ENCODE data around the gene HCN3. TPM values are rescaled to one million over a fixed set of nuclear protein-coding genes. Genes with fewer than 3 reads are reported as not detected.
A peak's percentile ranks its signal among the peaks of the same experiment; 100 is the strongest.

HCN3 gene
- total RNA-seq, 4 donors from 2014 or later, result 2.1 to 3.0 (median 2.5) TPM

DNA sequence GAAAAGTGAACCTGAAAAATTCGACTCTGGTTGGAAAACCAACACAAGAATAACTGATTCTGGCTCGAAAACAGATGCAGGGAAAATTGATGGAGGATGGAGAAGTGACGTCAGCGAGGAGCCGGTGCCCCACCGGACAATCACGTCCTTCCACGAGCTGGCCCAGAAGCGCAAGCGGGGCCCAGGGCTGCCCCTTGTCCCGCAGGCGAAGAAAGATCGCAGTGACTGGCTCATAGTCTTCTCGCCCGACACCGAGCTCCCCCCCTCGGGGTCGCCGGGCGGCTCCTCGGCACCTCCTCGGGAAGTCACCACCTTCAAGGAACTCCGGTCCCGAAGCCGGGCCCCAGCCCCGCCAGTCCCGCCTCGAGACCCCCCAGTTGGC is 45.3 kb downstream of the HCN3 start:
- Histone ChIP-seq H3K9me3 (no peaks in the 10 kb centered on the region), H3K36me3 (peaks cover 0 to 41% (median 11%) of the 10 kb centered on the region in 3 donors), H3K27me3 (no peaks in the 10 kb centered on the region), H3K27ac (peak overlapping the region; percentile 96 to 99 (median 98)), H3K4me3 (peak overlapping the region; percentile 61 to 95 (median 80)), H3K4me1 (peaks cover 35 to 54% (median 36%) of the 10 kb centered on the region in 3 donors)
- TF ChIP-seq POLR2A (IDR thresholded peaks at IDR 0.05), result no peak
- TF ChIP-seq, protein P1, sequence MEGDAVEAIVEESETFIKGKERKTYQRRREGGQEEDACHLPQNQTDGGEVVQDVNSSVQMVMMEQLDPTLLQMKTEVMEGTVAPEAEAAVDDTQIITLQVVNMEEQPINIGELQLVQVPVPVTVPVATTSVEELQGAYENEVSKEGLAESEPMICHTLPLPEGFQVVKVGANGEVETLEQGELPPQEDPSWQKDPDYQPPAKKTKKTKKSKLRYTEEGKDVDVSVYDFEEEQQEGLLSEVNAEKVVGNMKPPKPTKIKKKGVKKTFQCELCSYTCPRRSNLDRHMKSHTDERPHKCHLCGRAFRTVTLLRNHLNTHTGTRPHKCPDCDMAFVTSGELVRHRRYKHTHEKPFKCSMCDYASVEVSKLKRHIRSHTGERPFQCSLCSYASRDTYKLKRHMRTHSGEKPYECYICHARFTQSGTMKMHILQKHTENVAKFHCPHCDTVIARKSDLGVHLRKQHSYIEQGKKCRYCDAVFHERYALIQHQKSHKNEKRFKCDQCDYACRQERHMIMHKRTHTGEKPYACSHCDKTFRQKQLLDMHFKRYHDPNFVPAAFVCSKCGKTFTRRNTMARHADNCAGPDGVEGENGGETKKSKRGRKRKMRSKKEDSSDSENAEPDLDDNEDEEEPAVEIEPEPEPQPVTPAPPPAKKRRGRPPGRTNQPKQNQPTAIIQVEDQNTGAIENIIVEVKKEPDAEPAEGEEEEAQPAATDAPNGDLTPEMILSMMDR (IDR thresholded peaks at IDR 0.05), result no peak
- 1 to 2% methylated on average over 15 to 19 of the region's 28 CpGs for WGBS, 2 donors
- intact Hi-C loops (cut with DNase I), result no loop called here
- DNase-seq, result no peak

DNA sequence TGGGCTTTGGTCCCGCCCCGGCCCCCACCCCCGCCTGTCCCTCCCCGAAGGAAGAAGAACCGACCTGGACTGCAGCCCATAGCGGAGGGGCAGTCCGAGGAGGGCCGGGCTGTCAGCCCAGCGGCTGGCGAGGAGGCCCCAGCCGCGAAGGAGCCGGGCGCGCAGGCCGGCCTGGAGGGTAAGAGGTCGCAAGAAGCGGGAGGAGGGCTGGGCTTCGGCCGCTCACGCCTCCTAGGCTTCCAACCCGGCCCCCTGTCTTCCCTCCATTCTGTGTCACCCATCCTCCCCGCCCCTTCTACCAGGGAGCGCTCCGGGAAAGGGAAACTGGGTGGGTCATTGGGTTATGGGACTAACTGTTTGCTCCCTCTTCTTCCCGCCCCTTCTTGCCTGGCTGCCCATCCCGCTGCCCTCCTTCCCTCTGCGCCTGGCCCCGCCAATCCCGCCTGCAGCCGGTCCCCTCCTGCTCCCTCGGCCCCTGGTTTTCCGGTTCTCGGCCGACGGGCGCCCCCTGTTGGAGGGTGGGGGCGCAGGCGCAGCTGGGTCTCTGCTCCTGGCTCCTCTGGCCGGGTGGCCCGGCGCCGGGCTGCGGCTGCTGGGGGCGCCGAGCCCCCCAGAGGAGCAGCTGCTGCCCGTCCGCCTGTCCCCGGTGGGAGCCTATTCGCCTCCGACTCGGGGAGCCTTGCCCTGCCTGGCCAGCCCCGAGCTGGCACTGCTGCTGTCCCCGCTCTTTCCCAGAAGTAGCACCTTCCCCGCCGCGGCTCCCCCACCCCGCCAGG is 45.9 kb downstream of the HCN3 start:
- peak in 1 of 4 donors; percentile 31 for TF ChIP-seq POLR2A (IDR thresholded peaks at IDR 0.05)
- TF ChIP-seq, protein P1 (IDR thresholded peaks at IDR 0.05), result peak; percentile 90 to 99 (median 96)
- no peaks in the 10 kb centered on the region for H3K9me3 ChIP-seq
- intact Hi-C loops (cut with DNase I), result no loop called here
- 0% methylated on average over 9 to 13 of the region's 58 CpGs for WGBS, 2 donors
- peaks cover 0 to 41% (median 11%) of the 10 kb centered on the region in 3 donors for H3K36me3 ChIP-seq
- DNase-seq, result no peak
- H3K4me3 ChIP-seq, result peak overlapping the region; percentile 61 to 95 (median 80)
- no peaks in the 10 kb centered on the region for H3K27me3 ChIP-seq
- H3K27ac ChIP-seq, result peak overlapping the region; percentile 96 to 99 (median 98)
- peaks cover 35 to 58% (median 36%) of the 10 kb centered on the region in 3 donors for H3K4me1 ChIP-seq

DNA sequence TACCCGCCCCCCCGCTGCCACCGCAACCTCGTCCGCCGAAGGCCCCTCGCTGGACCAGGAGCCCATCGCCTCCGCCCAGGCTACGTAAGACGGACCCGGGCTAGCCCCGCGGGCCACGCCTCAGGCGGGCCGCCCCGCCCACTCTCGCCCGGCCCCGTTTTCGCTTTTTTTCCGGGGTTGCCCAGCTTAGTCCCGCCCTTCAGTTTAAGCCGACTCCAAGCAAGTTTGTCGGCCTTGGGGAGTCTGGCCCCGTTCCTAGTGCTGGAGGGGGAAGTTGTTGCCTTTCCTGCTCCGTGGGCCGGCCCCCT is 46.4 kb downstream of the HCN3 start:
- intact Hi-C loops (cut with DNase I), result no loop called here
- DNase-seq, result peak; percentile 69
- peak overlapping the region; percentile 61 to 95 (median 80) for H3K4me3 ChIP-seq
- H3K27me3 ChIP-seq, result no peaks in the 10 kb centered on the region
- H3K9me3 ChIP-seq, result no peaks in the 10 kb centered on the region
- peak overlapping the region; percentile 96 to 99 (median 98) for H3K27ac ChIP-seq
- peaks cover 0 to 41% (median 7%) of the 10 kb centered on the region in 3 donors for H3K36me3 ChIP-seq
- peaks cover 35 to 58% (median 36%) of the 10 kb centered on the region in 3 donors for H3K4me1 ChIP-seq
- TF ChIP-seq, protein P1 (IDR thresholded peaks at IDR 0.05), result no peak
- no peak for TF ChIP-seq POLR2A (IDR thresholded peaks at IDR 0.05)
- WGBS, 2 donors, result 0% methylated on average over 9 of the region's 29 CpGs

DNA sequence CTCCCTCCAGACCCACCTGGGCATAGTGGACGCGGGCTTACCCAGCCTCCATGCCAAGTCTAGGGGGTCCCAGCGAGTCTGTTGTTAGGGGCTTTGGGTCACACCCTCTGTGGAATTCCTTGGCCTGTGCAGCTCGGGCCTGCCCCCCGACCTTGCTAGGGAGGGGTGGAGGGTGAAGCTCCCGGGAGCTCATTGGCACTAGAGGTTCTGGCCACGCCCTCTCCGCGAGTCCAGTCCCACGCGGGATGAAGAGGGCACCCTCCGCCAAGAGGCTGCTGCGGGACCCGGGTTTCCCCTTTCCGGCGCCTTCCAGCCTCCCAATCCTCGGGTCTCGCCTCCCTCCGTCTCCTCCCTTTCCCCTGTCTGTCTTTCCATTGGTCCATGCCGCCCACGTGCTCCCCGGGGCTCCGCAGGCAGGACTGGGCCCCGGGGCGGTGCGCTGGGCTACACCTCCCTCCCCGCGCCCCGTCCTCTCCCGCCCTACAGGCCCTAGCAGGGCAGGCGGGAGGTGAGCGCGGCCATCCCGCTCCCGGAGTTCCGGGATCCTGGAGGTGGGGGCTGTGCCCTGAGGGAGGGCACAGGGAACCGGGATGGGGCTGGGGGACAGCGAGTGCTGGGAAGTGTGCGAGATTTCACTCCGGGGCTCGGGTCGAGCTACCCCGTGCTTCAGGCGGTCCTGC is 46.9 kb downstream of the HCN3 start:
- H3K4me1 ChIP-seq, result peaks cover 35 to 58% (median 36%) of the 10 kb centered on the region in 3 donors

More for the DNA sequence above, 46.9 kb downstream of the HCN3 start:
- Histone ChIP-seq H3K27me3 (no peaks in the 10 kb centered on the region), H3K27ac (peak overlapping the region; percentile 96 to 99 (median 98)), H3K36me3 (peaks cover 0 to 41% (median 7%) of the 10 kb centered on the region in 3 donors), H3K4me3 (peak overlapping the region; percentile 61 to 95 (median 80)), H3K9me3 (no peaks in the 10 kb centered on the region)
- DNase-seq, result peak; percentile 70
- TF ChIP-seq, protein P1 (IDR thresholded peaks at IDR 0.05), result peak in 2 of 6 experiments; percentile 12 to 18
- TF ChIP-seq POLR2A (IDR thresholded peaks at IDR 0.05), result peak in 2 of 4 donors; percentile 85 to 88
- 0% methylated on average over 6 of the region's 44 CpGs; no CpG with 5 or more reads in 1 of the 2 donors for WGBS, 2 donors
- intact Hi-C loops (cut with DNase I), result no loop called here

Measured in esophagus squamous epithelium (tissue), 5 donors.